ENCODE results near the gene TEAD1.

- TF ChIP-seq CTCF (IDR thresholded peaks at IDR 0.05): no peak
- TF ChIP-seq POLR2A (IDR thresholded peaks at IDR 0.05): no peak
Observed at GRCh38 chr11:12930850-12931249, 256.6 kb downstream of the TEAD1 start.
